Embryonic facial prominence (tissue), 1 donor: ENCODE data around the gene AGTRAP.

Experiments
- DNase-seq: peaks from one replicate; pipeline ENCODE4 v3.0.0-alpha.2; 2016; ENCODE audit errors: extremely low spot score

AGTRAP gene

GRCh38 chr1:11736746-11737639 is 1.1 kb downstream of the AGTRAP start:
- no peak for DNase-seq

- no peak for DNase-seq
These were observed 2.2 kb downstream of the AGTRAP start for GRCh38 chr1:11738096-11738495.

GRCh38 chr1:11738783-11739182 is 2.8 kb downstream of the AGTRAP start:
- no peak for DNase-seq

- no peak for DNase-seq
These were observed 4.6 kb downstream of the AGTRAP start for GRCh38 chr1:11740258-11741192.

GRCh38 chr1:11741482-11741881 is 5.5 kb downstream of the AGTRAP start:
- DNase-seq: no peak

GRCh38 chr1:11741919-11742558 is 6.1 kb downstream of the AGTRAP start:
- DNase-seq: no peak

- DNase-seq: no peak
These were observed 8.4 kb downstream of the AGTRAP start for GRCh38 chr1:11744287-11744686.

GRCh38 chr1:11746092-11746491 is 10.2 kb downstream of the AGTRAP start:
- DNase-seq: no peak

- DNase-seq: no peak
These were observed 11.0 kb downstream of the AGTRAP start for GRCh38 chr1:11746795-11747487.

- no peak for DNase-seq
These were observed 12.6 kb downstream of the AGTRAP start for GRCh38 chr1:11748294-11749202.

- DNase-seq: no peak
These were observed 13.3 kb downstream of the AGTRAP start for GRCh38 chr1:11749203-11749689.

- no peak for DNase-seq
These were observed 14.1 kb downstream of the AGTRAP start for GRCh38 chr1:11749996-11750395.

- DNase-seq: no peak
These were observed 15.2 kb downstream of the AGTRAP start for GRCh38 chr1:11751087-11751486.

GRCh38 chr1:11752359-11753088 is 16.6 kb downstream of the AGTRAP start:
- DNase-seq: no peak

GRCh38 chr1:11753555-11754208 is 17.7 kb downstream of the AGTRAP start:
- DNase-seq: no peak

GRCh38 chr1:11757047-11757446 is 21.1 kb downstream of the AGTRAP start:
- no peak for DNase-seq

GRCh38 chr1:11759791-11760190 is 23.9 kb downstream of the AGTRAP start:
- no peak for DNase-seq

- DNase-seq: no peak
These were observed 25.3 kb downstream of the AGTRAP start for GRCh38 chr1:11761285-11761684.

- no peak for DNase-seq
These were observed 26.1 kb downstream of the AGTRAP start, which contains the start of gene C1orf167 for GRCh38 chr1:11761988-11762406. Gene C1orf167, plus strand, starts transcription at chr1:11762193. Its CDS starts 2,208 bp downstream, at chr1:11764401.
